ENCODE measurements around the gene ZBTB8OS. TPM values are rescaled to one million over a fixed set of nuclear protein-coding genes. Genes with fewer than 3 reads are reported as not detected.

The ZBTB8OS gene
- total and polyA plus RNA-seq, 4 donors, result 12.3 to 33.8 (median 16.7) TPM

GRCh38 chr1:32639489-32640075 lies 10.8 kb downstream of the ZBTB8OS start:
- Histone ChIP-seq H3K36me3 (ENCODE audit: control insufficient read depth in 4 of 4, insufficient read depth in 3 of 4, low read depth in 1 of 4, low read length in 3 of 4) (peaks cover 0 to 2% (median under 1%) of the 10 kb centered on the region in 4 donors), H3K4me3 (ENCODE audit: low read depth in 1 of 3, low read length in 3 of 3) (no peak overlapping the region), H3K4me1 (ENCODE audit: control insufficient read depth in 4 of 4, insufficient read depth in 4 of 4, low read length in 3 of 4) (no peaks in the 10 kb centered on the region), H3K27ac (ENCODE audit: low read depth in 1 of 2, low read length in 2 of 2) (no peak overlapping the region), H3K9ac (ENCODE audit: low read depth in 1 of 2, low read length in 2 of 2) (no peak overlapping the region), H3K9me3 (ENCODE audit: control insufficient read depth in 4 of 4, low read length in 3 of 4) (no peaks in the 10 kb centered on the region), H3K27me3 (ENCODE audit: control insufficient read depth in 4 of 4, insufficient read depth in 4 of 4, low read length in 3 of 4) (no peaks in the 10 kb centered on the region)
- TF ChIP-seq TAF1 (conservative IDR thresholded peaks at IDR 0.05) (no peak), NR2F2 (IDR thresholded peaks at IDR 0.05) (no peak), RAD21 (IDR thresholded peaks at IDR 0.05) (no peak), CTCF (IDR thresholded peaks at IDR 0.05; ENCODE audit: low read depth, low read length, missing input control) (no peak), RXRA (IDR thresholded peaks at IDR 0.05) (no peak), HNF4A (conservative IDR thresholded peaks at IDR 0.05) (no peak), ATF3 (IDR thresholded peaks at IDR 0.05) (no peak), HNF4G (IDR thresholded peaks at IDR 0.05) (no peak)
- no peak for DNase-seq (ENCODE audit: low spot score)
- 100% methylated on average over 1 of the region's 1 CpG for WGBS

- no peak for DNase-seq (ENCODE audit: low spot score)
- no peak overlapping the region for H3K27ac ChIP-seq (ENCODE audit: low read depth in 1 of 2, low read length in 2 of 2)
Observed at GRCh38 chr1:32636914-32637645, 13.3 kb downstream of the ZBTB8OS start.

More at GRCh38 chr1:32636914-32637645, 13.3 kb downstream of the ZBTB8OS start:
- no peak overlapping the region for H3K9ac ChIP-seq (ENCODE audit: low read depth in 1 of 2, low read length in 2 of 2)
- H3K27me3 ChIP-seq (ENCODE audit: control insufficient read depth in 4 of 4, insufficient read depth in 4 of 4, low read length in 3 of 4), result no peaks in the 10 kb centered on the region
- H3K4me3 ChIP-seq (ENCODE audit: low read depth in 1 of 3, low read length in 3 of 3), result no peak overlapping the region
- H3K36me3 ChIP-seq (ENCODE audit: control insufficient read depth in 4 of 4, insufficient read depth in 3 of 4, low read depth in 1 of 4, low read length in 3 of 4), result peaks cover 1 to 15% (median 8%) of the 10 kb centered on the region in 4 donors
- WGBS, result 88% methylated on average over 16 of the region's 16 CpGs
- H3K4me1 ChIP-seq (ENCODE audit: control insufficient read depth in 4 of 4, insufficient read depth in 4 of 4, low read length in 3 of 4), result no peaks in the 10 kb centered on the region
- H3K9me3 ChIP-seq (ENCODE audit: control insufficient read depth in 4 of 4, low read length in 3 of 4), result no peaks in the 10 kb centered on the region
- TF ChIP-seq SP1 (IDR thresholded peaks at IDR 0.05) (no peak), HNF4A (conservative IDR thresholded peaks at IDR 0.05) (no peak), ATF3 (IDR thresholded peaks at IDR 0.05) (no peak), RAD21 (IDR thresholded peaks at IDR 0.05) (no peak), YY1 (IDR thresholded peaks at IDR 0.05) (no peak), FOXA2 (IDR thresholded peaks at IDR 0.05) (no peak), NR2F2 (IDR thresholded peaks at IDR 0.05) (no peak), HNF4G (IDR thresholded peaks at IDR 0.05) (no peak), JUND (IDR thresholded peaks at IDR 0.05) (no peak), FOXA1 (IDR thresholded peaks at IDR 0.05) (no peak), MAX (IDR thresholded peaks at IDR 0.05) (no peak), GABPA (IDR thresholded peaks at IDR 0.05 in 1 of 2, conservative IDR thresholded peaks at IDR 0.05 in 1 of 2) (no peak), ZBTB33 (IDR thresholded peaks at IDR 0.05) (no peak), CTCF (IDR thresholded peaks at IDR 0.05; ENCODE audit: low read depth, low read length, missing input control) (no peak), RXRA (IDR thresholded peaks at IDR 0.05) (no peak), EGR1 (IDR thresholded peaks at IDR 0.05; ENCODE audit: low read depth in 2 of 2) (no peak), TAF1 (conservative IDR thresholded peaks at IDR 0.05) (no peak), REST (IDR thresholded peaks at IDR 0.05) (no peak)
